HepG2 (cell line): ENCODE measurements around the gene SND1. TPM values are rescaled to one million over a fixed set of nuclear protein-coding genes. Genes with fewer than 3 reads are reported as not detected.

Source experiments
- ATAC-seq: fragments of 200-7000 bp; cut with Tn5 transposase; 3 replicates; pipeline ENCODE4 v1.9.1; 2020; ENCODE audit warnings: mild to moderate bottlenecking, moderate library complexity
- BruUV-seq: library from RNA; stranded (reverse); fragments of 400-500 nt; replicated peaks from 2 replicates; lab custom pipeline; 2021; lab: Mats Ljungman, UMichigan
- CTCF ChIA-PET: fragments of 300-600 bp; formaldehyde crosslinking; extraction: SDS; loops from one replicate; lab custom pipeline; 2021; ENCODE audit warnings: low total read pairs, inconsistent platforms, low intra/inter-chr PET ratio; lab: Yijun Ruan, JAX
- POLR2A ChIA-PET: fragments of 350-600 bp; sonication (Branson Sonifier 250); formaldehyde crosslinking; loops from one replicate; lab custom pipeline; 2020; ENCODE audit warnings: antibody characterized with exemption, inconsistent platforms; lab: Yijun Ruan, JAX
- DNase-seq: peaks from one replicate; pipeline ENCODE4 v3.0.0-alpha.2; 2015; ENCODE audit warnings: low spot score
- FAIRE-seq: peaks from 3 replicates; lab custom pipeline; 2011; peaks lifted over from hg19 to GRCh38; lab: Jason Lieb, UNC
- H2AFZ ChIP-seq: one replicate; pipeline ENCODE4 v1.6.1; 2011; ENCODE audit warnings: low read length, inconsistent platforms
- H3K27ac ChIP-seq: fragments of 300-600 bp; 3 replicates; pipeline ENCODE4 v1.8.0; 2011; ENCODE audit warnings: mixed run types, mild to moderate bottlenecking, mixed read lengths, low read length, inconsistent platforms; ENCODE audit not compliant: insufficient read depth; ENCODE audit errors: extremely low read length
- H3K27me3 ChIP-seq, 2 experiments: fragments of 200-600 bp in 1 of 2; 2 replicates in 1 of 2; 3 replicates in 1 of 2; pipeline versions ENCODE4 v1.6.0 to v1.8.0; 2011; ENCODE audit warnings: low read length in 2 of 2, mild to moderate bottlenecking in 2 of 2, moderate library complexity in 2 of 2, inconsistent platforms in 1 of 2; ENCODE audit not compliant: insufficient read depth in 2 of 2, control insufficient read depth in 1 of 2
- H3K36me3 ChIP-seq, 2 experiments: fragments of 200-600 bp in 1 of 2; replicated peaks in 1 of 2; 2 replicates in 1 of 2; 3 replicates in 1 of 2; pipeline versions ENCODE4 v1.5.1 to v1.8.0; 2011; ENCODE audit warnings: low read length in 2 of 2, inconsistent platforms in 1 of 2; ENCODE audit not compliant: insufficient read depth in 2 of 2, control insufficient read depth in 1 of 2
- H3K4me1 ChIP-seq: 2 replicates; pipeline ENCODE4 v1.5.1; 2012; ENCODE audit warnings: low read length, inconsistent platforms; ENCODE audit not compliant: insufficient read depth
- H3K4me2 ChIP-seq: 2 replicates; pipeline ENCODE4 v1.6.0; 2011; ENCODE audit warnings: low read depth, low read length, inconsistent platforms
- H3K4me3 ChIP-seq, 3 experiments: fragments of 200-600 bp in 1 of 3; sonication (generic), shearing (Covaris generic) in 1 of 3; replicated peaks in 1 of 3; 2 replicates each; pipeline ENCODE4 v1.5.1; 2011 to 2016; ENCODE audit warnings: low read length in 3 of 3, inconsistent platforms in 2 of 3, low read depth in 2 of 3, mild to moderate bottlenecking in 2 of 3, control low read depth in 1 of 3, mixed read lengths in 1 of 3; ENCODE audit not compliant: insufficient read depth in 1 of 3
- H3K79me2 ChIP-seq: one replicate; pipeline ENCODE4 v1.6.1; 2011; ENCODE audit warnings: low read length, inconsistent platforms; ENCODE audit not compliant: insufficient read depth
- H3K9ac ChIP-seq: 2 replicates; pipeline ENCODE4 v1.6.0; 2011; ENCODE audit warnings: mild to moderate bottlenecking, low read depth, low read length, inconsistent platforms; ENCODE audit not compliant: insufficient read depth
- H3K9me3 ChIP-seq: 2 replicates; pipeline ENCODE4 v1.5.1; 2012; ENCODE audit warnings: mild to moderate bottlenecking, low read length
- H4K20me1 ChIP-seq: 2 replicates; pipeline ENCODE4 v1.6.0; 2011; ENCODE audit warnings: inconsistent platforms, mild to moderate bottlenecking, low read length, moderate library complexity; ENCODE audit not compliant: insufficient read depth
- FIP1L1 ChIP-seq: fragments of 200-400 bp; formaldehyde crosslinking; IDR thresholded peaks from 2 replicates; pipeline ENCODE4 v1.6.1; 2018; ENCODE audit warnings: low read depth, mild to moderate bottlenecking, low read length, moderate library complexity, borderline replicate concordance; ENCODE audit not compliant: insufficient read depth
- KMT2B ChIP-seq: IDR thresholded peaks from 2 replicates; pipeline ENCODE4 v1.6.1; 2016; ENCODE audit warnings: missing genetic modification reagents, missing compliant biosample characterization
- MBNL3 ChIP-seq: fragments of 250-450 bp; sonication (Bioruptor Pico); conservative IDR thresholded peaks from 2 replicates; pipeline ENCODE4 v1.8.0; 2022; ENCODE audit warnings: mild to moderate bottlenecking, inconsistent platforms
- MIER3 ChIP-seq: IDR thresholded peaks from 2 replicates; pipeline ENCODE4 v1.6.1; 2016; ENCODE audit warnings: missing compliant biosample characterization, borderline replicate concordance
- TARDBP ChIP-seq: sonication (generic); formaldehyde crosslinking; IDR thresholded peaks from 2 replicates; pipeline ENCODE4 v1.8.0; 2022; ENCODE audit warnings: mild to moderate bottlenecking, missing genetic modification reagents
- TOE1 ChIP-seq: sonication (generic); formaldehyde crosslinking; IDR thresholded peaks from 2 replicates; pipeline ENCODE4 v1.4.0; 2020; ENCODE audit warnings: mild to moderate bottlenecking, missing genetic modification reagents
- TRIM24 ChIP-seq: sonication (generic); formaldehyde crosslinking; IDR thresholded peaks from 2 replicates; pipeline ENCODE4 v1.8.0; 2022; ENCODE audit warnings: mild to moderate bottlenecking, missing genetic modification reagents
- ZMAT3 ChIP-seq: sonication (generic); formaldehyde crosslinking; conservative IDR thresholded peaks from 2 replicates; pipeline ENCODE4 v1.7.0; 2021; ENCODE audit warnings: missing genetic modification reagents
- ZMYM3 ChIP-seq: sonication (generic); formaldehyde crosslinking; IDR thresholded peaks from 2 replicates; pipeline ENCODE4 v1.5.1; 2020; ENCODE audit warnings: mild to moderate bottlenecking, missing genetic modification reagents
- ZNF224 ChIP-seq: sonication (generic); formaldehyde crosslinking; IDR thresholded peaks from 2 replicates; pipeline ENCODE4 v1.5.0; 2020; ENCODE audit warnings: mild to moderate bottlenecking, missing genetic modification reagents
- ZNF292 ChIP-seq: sonication (generic); formaldehyde crosslinking; IDR thresholded peaks from 2 replicates; pipeline ENCODE4 v1.8.1; 2022; ENCODE audit warnings: mild to moderate bottlenecking, low read depth, missing genetic modification reagents, borderline replicate concordance
- ZNF737 ChIP-seq: sonication (generic); formaldehyde crosslinking; IDR thresholded peaks from 2 replicates; pipeline ENCODE4 v1.5.0; 2020; ENCODE audit warnings: missing genetic modification reagents, mild to moderate bottlenecking, borderline replicate concordance
- ZNF775 ChIP-seq: sonication (generic); formaldehyde crosslinking; IDR thresholded peaks from 2 replicates; pipeline ENCODE4 v1.4.0; 2020; ENCODE audit warnings: missing genetic modification reagents, mild to moderate bottlenecking, moderate library complexity, borderline replicate concordance
- ZNF839 ChIP-seq: sonication (generic); formaldehyde crosslinking; IDR thresholded peaks from 2 replicates; pipeline ENCODE4 v1.4.0; 2020; ENCODE audit warnings: missing genetic modification reagents, mild to moderate bottlenecking, borderline replicate concordance
- ZSCAN25 ChIP-seq: sonication (generic); formaldehyde crosslinking; IDR thresholded peaks from 2 replicates; pipeline ENCODE4 v1.8.0; 2022; ENCODE audit warnings: mild to moderate bottlenecking, missing genetic modification reagents
- WGBS: methylation state at CpG from one replicate; pipeline ENCODE4 v1.1.6; 2017; ENCODE audit warnings: low lambda C conversion rate; 5-methylcytosine and 5-hydroxymethylcytosine counted together
- in situ Hi-C: cut with HindIII; loops from 2 replicates; pipeline ENCODE4 v1.10.0; 2017; ENCODE audit warnings: low pct_unique_long_range_greater_than_20kb; ENCODE audit not compliant: extremely low pct_ligation_motif_present
- intact Hi-C: fragments of 100-400 bp; cut with micrococcal nuclease; formaldehyde crosslinking; loops from one replicate; pipeline ENCODE4 v1.10.0; 2022; ENCODE audit not compliant: unreplicated experiment
- polyA plus RNA-seq, 8 experiments: library from polyadenylated mRNA; depleted of rRNA in 3 of 8; stranded (reverse) in 7 of 8; unstranded in 1 of 8; fragments of >200 nt; fragmentation: Illumina TruSeq in 4 of 8; extraction: Trizol in 4 of 8; gene quantifications; 2 replicates each; pipeline versions ENCODE4 v1.2.1 to v1.2.3, GENCODE V29; 2011 to 2016; ENCODE audit warnings: low read depth in 4 of 8, missing spikeins in 1 of 8, mixed read lengths in 1 of 8; ENCODE audit not compliant: insufficient read depth in 1 of 8
- total RNA-seq, 5 experiments: library from RNA; depleted of rRNA; stranded (reverse); fragments of >200 nt; fragmentation: Illumina TruSeq; extraction: Trizol; gene quantifications; 2 replicates each; pipeline ENCODE4 v1.2.3, GENCODE V29; 2016; ENCODE audit warnings: low read depth in 1 of 5
- TF ChIP-seq, protein P1 (sequence below): sonication (generic); formaldehyde crosslinking; IDR thresholded peaks from 2 replicates; pipeline ENCODE4 v1.4.0; 2020; ENCODE audit warnings: missing genetic modification reagents

Gene SND1
- total and polyA plus RNA-seq, 2 of the 13 experiments (the other 11 are each of a cell fraction or from before 2014, with no cell fraction given), result 110 to 182 TPM

DNA sequence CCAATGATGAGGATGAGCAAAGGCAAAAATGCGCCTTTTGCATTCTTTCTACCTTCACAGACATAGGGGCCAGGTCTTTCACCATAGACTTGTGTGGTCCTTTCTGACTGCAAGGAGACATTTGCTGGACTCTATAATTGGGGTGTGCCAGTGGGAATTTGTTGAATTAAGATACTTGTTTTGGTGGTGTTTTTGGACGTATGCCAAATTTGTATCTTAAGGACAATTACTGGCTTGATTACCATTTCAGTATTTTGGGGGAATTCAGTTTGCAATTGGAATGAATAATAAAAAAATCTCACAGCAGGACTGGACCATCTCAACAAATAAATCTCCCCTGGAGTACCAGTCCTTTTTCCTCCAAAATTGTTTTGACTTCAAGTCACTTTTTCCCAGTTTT lies 47.9 kb downstream of the SND1 start:
- Histone ChIP-seq H3K4me1 (no peaks in the 10 kb centered on the region), H3K36me3 (peaks cover 35 to 95% of the 10 kb centered on the region in 2 experiments), H2AFZ (no peak overlapping the region), H3K9me3 (no peaks in the 10 kb centered on the region), H3K27me3 (no peaks in the 10 kb centered on the region), H3K9ac (no peak overlapping the region), H3K27ac (no peak overlapping the region), H4K20me1 (peaks cover 17% of the 10 kb centered on the region; the same call in 1 of the 2 replicates), H3K4me2 (no peak overlapping the region), H3K4me3 (no peak overlapping the region), H3K79me2 (peaks cover 12% of the 10 kb centered on the region)
- no peak for ATAC-seq
- no TSS peak for BruUV-seq
- DNase-seq, result no peak
- no peak for TF ChIP-seq ZNF839
- TF ChIP-seq ZSCAN25 (CRISPR knock-in tag), result no peak
- no peak for TF ChIP-seq TRIM24 (CRISPR knock-in tag)
- TF ChIP-seq FIP1L1, result no peak
- TF ChIP-seq ZMYM3 (CRISPR knock-in tag), result no peak
- no peak for TF ChIP-seq MBNL3 (CRISPR knock-in tag)
- TF ChIP-seq ZNF224 (CRISPR knock-in tag), result no peak
- no peak for TF ChIP-seq TOE1 (CRISPR knock-in tag)
- TF ChIP-seq ZNF737 (CRISPR knock-in tag), result no peak
- TF ChIP-seq KMT2B (CRISPR knock-in tag), result no peak
- TF ChIP-seq ZMAT3 (CRISPR knock-in tag), result no peak
- no peak for TF ChIP-seq ZNF775
- no peak for TF ChIP-seq TARDBP (CRISPR knock-in tag)
- TF ChIP-seq ZNF292 (CRISPR knock-in tag), result no peak
- TF ChIP-seq MIER3 (CRISPR knock-in tag), result no peak
- TF ChIP-seq, protein P1, sequence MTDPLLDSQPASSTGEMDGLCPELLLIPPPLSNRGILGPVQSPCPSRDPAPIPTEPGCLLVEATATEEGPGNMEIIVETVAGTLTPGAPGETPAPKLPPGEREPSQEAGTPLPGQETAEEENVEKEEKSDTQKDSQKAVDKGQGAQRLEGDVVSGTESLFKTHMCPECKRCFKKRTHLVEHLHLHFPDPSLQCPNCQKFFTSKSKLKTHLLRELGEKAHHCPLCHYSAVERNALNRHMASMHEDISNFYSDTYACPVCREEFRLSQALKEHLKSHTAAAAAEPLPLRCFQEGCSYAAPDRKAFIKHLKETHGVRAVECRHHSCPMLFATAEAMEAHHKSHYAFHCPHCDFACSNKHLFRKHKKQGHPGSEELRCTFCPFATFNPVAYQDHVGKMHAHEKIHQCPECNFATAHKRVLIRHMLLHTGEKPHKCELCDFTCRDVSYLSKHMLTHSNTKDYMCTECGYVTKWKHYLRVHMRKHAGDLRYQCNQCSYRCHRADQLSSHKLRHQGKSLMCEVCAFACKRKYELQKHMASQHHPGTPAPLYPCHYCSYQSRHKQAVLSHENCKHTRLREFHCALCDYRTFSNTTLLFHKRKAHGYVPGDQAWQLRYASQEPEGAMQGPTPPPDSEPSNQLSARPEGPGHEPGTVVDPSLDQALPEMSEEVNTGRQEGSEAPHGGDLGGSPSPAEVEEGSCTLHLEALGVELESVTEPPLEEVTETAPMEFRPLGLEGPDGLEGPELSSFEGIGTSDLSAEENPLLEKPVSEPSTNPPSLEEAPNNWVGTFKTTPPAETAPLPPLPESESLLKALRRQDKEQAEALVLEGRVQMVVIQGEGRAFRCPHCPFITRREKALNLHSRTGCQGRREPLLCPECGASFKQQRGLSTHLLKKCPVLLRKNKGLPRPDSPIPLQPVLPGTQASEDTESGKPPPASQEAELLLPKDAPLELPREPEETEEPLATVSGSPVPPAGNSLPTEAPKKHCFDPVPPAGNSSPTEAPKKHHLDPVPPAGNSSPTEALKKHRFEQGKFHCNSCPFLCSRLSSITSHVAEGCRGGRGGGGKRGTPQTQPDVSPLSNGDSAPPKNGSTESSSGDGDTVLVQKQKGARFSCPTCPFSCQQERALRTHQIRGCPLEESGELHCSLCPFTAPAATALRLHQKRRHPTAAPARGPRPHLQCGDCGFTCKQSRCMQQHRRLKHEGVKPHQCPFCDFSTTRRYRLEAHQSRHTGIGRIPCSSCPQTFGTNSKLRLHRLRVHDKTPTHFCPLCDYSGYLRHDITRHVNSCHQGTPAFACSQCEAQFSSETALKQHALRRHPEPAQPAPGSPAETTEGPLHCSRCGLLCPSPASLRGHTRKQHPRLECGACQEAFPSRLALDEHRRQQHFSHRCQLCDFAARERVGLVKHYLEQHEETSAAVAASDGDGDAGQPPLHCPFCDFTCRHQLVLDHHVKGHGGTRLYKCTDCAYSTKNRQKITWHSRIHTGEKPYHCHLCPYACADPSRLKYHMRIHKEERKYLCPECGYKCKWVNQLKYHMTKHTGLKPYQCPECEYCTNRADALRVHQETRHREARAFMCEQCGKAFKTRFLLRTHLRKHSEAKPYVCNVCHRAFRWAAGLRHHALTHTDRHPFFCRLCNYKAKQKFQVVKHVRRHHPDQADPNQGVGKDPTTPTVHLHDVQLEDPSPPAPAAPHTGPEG (CRISPR knock-in tag), result no peak
- 95% methylated on average over 2 of the region's 2 CpGs for WGBS
- FAIRE-seq, result no peak
- in situ Hi-C loops (no loop called here), intact Hi-C loops (no loop called here)
- ChIA-PET CTCF (no interaction called here), POLR2A (no interaction called here)
